HG02943 (cell line): ENCODE data around the gene CDC42BPG.
A peak's percentile ranks its signal among the peaks of the same experiment; 100 is the strongest.

Experiments
- ATAC-seq: cut with Tn5 transposase; IDR thresholded peaks from one replicate; pipeline ENCODE4 v1.9.1; 2021; ENCODE audit warnings: mild to moderate bottlenecking, low read depth, moderate library complexity; ENCODE audit not compliant: unreplicated experiment

CDC42BPG gene

GRCh38 chr11:64844330-64845128 is at the start of gene CDC42BPG:
Gene CDC42BPG (minus strand): TSS chr11:64844653. CDS start chr11:64844569, 84 bp downstream.
- ATAC-seq, result no peak

- ATAC-seq, result peak; percentile 60
These were observed 49.0 kb upstream of the CDC42BPG start for GRCh38 chr11:64893194-64894069.

- no peak for ATAC-seq
These were observed 48.4 kb upstream of the CDC42BPG start for GRCh38 chr11:64892838-64893193.

GRCh38 chr11:64892411-64892831 is 48.0 kb upstream of the CDC42BPG start:
- no peak for ATAC-seq

GRCh38 chr11:64891880-64892279 is 47.4 kb upstream of the CDC42BPG start:
- ATAC-seq, result no peak

- ATAC-seq, result no peak
These were observed 46.9 kb upstream of the CDC42BPG start for GRCh38 chr11:64891215-64891848.

GRCh38 chr11:64890522-64890939 is 46.1 kb upstream of the CDC42BPG start:
- no peak for ATAC-seq

- ATAC-seq, result no peak
These were observed 44.5 kb upstream of the CDC42BPG start for GRCh38 chr11:64888729-64889511.

GRCh38 chr11:64888406-64888728 is 43.9 kb upstream of the CDC42BPG start:
- no peak for ATAC-seq

GRCh38 chr11:64887757-64888405 is 43.4 kb upstream of the CDC42BPG start:
- no peak for ATAC-seq

- ATAC-seq, result no peak
These were observed 42.8 kb upstream of the CDC42BPG start for GRCh38 chr11:64887234-64887756.

- ATAC-seq, result no peak
These were observed 41.2 kb upstream of the CDC42BPG start for GRCh38 chr11:64885367-64886286.

- no peak for ATAC-seq
These were observed 39.6 kb upstream of the CDC42BPG start for GRCh38 chr11:64884019-64884418.

- ATAC-seq, result no peak
These were observed 39.1 kb upstream of the CDC42BPG start for GRCh38 chr11:64883575-64883974.

- ATAC-seq, result no peak
These were observed 37.8 kb upstream of the CDC42BPG start for GRCh38 chr11:64882243-64882642.

- no peak for ATAC-seq
These were observed 37.0 kb upstream of the CDC42BPG start for GRCh38 chr11:64881476-64881875.

- no peak for ATAC-seq
These were observed 36.0 kb upstream of the CDC42BPG start for GRCh38 chr11:64880240-64881001.
